GM19240 (cell line): ENCODE results near the gene FBXL13.
"Not testable (repeated sequence)": the region's sequence is repeated elsewhere in the genome, so short reads cannot be mapped to it uniquely, and the experiment has no call there.

Experiments
- DNase-seq: peaks from one replicate; pipeline ENCODE4 v3.0.0; 2011; ENCODE audit warnings: low spot score; ENCODE audit not compliant: insufficient read length

The FBXL13 gene

DNA sequence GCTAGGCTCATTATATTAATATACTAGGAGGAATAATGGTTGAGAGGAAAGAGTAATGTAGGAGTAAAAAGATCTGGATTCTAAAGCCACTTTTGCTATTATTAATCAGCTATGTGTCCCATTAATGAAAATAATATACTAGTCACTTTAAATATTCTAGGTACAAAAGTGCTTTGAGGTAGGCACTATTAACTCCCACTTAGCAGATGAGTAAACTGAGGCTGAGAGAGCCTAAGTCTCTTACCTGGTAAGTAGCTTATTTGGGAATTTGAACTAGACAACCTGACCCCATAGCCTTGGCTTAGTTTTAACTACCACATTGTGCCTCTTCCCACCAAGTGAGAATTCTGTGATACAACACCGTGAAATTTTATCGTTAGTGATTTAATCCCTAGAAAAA is 6.3 kb upstream of the FBXL13 start:
- DNase-seq = no peak

DNA sequence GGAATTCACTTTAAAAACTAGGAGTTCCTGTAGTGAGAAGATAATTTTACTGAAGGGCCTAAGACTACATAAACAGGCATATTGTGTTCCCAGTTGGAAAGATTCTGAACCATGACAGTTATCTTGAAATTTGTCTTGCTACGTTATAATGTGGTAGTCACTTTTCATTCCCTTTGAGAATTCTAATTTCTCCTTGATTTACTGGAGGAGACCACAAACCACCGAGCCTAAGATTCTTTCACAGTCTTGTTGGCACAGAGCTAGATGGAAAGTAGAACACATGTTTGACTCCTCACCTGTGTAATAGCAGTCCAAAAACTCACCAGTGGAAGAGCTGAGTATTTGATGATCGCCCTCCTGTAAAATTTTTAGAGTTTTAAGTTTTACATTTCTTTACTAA is 5.2 kb upstream of the FBXL13 start:
- no peak for DNase-seq

DNA sequence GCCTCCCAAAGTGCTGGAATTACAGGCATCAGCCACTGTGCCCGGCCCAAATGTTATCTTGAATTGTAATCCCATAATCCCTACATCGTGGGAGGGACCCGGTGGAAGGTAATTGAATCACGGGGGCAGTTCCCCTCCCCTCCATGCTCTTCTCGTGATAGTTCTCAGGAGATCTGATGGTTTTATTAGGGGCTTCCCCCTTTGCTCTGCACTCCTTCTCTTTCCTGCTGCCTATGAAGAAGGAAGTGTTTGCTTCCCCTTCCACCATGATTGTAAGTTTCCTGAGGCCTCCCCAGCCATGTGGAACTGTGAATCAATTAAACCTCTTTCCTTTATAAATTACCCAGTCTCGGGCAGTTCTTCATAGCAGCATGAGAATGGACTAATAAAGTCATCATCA is 3.6 kb upstream of the FBXL13 start:
- not testable (repeated sequence) for DNase-seq

DNA sequence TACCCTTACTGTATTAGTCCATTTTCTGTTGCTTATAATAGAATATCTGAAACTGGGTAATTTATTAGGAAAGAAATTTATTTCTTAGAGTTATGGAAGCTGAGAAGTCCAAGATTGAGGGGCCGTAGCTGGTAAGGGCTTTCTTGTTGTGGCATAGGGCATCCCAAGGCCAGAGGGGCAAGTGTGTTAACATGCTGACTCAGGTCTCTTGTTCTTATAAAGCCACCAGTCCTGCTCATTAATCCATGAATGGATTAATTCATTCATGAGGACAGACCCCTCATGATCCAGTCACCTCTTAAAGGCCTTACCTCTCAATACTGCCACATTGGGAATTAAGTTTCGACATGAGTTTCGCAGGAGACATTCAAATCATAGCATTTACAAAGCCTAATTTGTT is 2.7 kb upstream of the FBXL13 start:
- no peak for DNase-seq

DNA sequence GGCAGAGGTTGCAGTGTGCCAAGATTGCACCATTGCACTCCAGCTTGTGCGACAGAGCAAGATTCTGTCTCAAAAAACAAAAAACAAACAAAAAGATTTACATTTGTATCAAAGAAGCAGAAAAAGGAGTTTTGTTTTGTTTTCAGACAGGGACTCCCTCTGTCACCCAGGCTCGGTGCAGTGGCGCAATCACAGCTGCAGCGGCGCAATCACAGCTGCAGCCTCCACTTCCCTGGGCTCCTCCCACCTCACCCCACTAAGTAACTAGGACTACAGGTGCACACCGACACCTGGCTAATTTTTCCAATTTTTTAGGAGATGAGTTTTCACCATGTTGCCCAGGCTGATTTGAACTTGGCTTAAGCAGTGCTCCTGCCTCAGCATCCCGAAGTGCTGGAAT is 2.2 kb upstream of the FBXL13 start:
- DNase-seq = no peak

DNA sequence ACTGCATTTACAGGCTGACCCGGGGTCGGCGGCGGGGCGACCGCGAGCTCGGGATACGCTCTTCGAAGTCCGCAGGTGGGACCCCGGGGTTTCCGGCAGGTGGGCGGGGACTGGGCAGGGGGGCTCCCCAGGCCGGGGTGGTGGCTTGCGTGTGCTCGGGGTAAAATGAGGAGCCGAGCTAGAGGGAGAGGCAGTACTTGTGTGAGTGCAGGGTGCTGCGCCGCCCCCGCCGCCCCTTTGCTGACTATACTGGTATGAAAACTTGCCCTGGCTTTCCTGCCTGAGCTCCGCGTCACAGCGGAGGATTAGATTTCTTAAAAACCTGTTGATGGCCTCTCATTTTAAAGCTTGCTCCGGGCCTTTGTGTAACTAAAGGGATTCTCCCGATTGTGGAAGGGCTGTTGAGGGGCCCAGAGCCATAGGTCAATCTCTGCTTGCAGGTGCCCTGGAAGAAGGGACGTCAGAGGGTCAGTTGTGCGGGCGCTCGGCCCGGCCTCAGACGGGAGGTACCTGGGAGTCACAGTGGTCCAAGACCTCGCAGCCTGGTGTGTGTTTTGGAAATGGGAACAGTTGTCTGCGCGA is 832 bp upstream of the FBXL13 start:
- DNase-seq = peak; percentile 20

DNA sequence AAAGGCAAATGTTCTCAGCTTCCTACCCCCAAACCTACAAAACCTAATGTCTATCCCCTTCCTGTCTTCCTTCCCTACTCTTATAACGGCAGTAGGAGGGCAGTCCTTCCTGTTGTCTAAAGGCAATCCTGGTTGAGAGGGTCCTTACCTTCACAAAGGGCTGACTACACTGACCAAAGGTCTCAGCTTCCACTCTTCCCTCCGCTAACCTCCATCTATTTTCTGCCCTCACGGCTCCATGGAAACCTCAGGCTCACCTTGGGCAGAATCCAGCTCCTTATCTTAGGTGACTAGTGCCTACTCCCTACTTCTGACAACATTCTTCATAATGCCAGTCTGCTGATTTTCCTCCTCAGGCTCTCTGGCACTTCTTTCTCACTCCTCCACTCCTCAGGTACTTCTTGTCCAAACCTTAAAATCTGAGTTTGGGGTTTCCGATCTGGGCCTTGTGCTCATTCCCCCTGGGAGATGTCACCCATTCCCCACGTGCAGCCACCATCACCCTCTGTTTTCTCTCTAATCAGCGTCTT is 542 bp downstream of the FBXL13 start:
- peak; percentile 7 for DNase-seq

DNA sequence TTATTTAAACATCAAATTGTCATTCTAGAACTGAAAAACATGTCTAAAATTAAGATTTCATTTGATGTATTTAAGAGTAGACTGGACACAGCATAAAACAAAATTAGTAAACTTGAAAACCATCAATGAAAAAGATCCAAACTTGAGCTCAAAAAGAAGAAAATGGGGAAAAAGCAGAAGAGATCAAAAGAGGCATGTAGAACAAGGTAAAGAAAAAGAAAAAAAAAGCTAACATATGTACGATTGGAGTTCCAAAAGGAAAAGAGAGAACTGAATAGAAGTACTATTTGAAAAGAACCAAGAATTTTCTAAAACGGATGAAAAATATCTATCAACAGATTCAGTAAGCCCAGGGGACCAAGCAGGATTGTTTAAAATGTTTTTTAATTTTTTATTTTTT is 3.6 kb downstream of the FBXL13 start:
- no peak for DNase-seq

DNA sequence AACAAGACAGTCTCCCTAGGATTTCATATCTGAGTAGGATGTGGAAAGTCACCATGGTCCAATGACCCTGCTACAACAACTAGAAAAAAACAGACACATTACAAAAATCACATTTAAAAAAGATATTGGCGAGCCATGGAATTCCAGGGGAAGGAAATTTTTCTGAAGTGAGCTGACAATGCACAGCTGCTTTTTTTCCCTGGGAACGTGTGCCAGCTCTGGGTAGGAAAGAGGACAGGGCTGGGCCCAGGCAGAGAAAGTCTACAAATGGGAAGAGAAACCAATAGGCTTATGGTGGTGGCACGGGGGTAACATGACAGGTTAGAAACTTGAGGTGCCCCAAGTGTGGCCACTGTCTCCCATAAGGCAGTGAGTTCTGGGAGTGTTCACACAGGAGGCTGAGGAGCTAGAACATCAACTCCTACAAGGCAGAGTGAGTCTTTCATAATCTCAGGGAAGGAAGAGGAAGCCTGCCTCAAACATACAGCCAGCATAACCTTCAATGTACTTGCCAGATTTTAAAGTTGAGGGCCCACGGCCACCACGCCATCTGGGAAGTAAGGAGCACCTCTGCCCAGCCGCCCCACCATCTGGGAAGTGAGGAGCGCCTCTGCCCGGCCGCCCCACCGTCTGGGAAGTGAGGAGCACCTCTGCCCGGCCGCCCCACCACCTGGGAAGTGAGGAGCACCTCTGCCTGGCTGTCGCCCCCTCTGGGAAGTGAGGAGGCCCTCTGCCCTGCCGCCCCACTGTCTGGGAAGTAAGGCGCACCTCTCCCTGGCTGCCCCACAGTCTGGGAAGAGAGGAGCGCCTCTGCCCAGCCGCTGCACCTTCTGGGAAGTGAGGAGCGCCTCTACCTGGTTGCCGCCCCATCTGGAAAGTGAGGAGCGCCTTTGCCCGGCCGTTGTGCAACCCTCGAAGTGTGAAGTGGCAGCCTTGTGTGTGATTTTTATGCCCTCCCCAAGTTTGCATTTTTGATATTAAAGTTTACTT is 5.9 kb downstream of the FBXL13 start:
- DNase-seq = no peak

DNA sequence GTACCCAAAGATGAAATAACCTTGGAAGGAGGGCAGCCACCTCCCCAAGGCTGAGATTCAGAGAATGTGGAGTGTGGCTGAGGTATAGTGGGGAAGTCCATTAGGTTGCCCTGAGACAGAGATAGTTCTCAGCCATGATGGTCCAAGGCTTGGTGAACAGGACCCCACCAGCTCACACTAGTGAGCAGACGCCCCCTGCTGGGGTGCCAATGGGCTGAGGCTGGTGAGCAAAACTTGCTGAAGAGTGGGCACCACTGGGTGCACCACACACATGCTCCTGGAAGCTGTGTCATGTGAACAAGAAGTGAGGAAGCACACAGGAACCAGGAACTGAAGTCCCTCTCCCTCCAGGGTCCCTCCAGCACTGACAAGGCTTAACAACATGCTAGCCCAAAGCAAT is 8.9 kb downstream of the FBXL13 start:
- DNase-seq = no peak

DNA sequence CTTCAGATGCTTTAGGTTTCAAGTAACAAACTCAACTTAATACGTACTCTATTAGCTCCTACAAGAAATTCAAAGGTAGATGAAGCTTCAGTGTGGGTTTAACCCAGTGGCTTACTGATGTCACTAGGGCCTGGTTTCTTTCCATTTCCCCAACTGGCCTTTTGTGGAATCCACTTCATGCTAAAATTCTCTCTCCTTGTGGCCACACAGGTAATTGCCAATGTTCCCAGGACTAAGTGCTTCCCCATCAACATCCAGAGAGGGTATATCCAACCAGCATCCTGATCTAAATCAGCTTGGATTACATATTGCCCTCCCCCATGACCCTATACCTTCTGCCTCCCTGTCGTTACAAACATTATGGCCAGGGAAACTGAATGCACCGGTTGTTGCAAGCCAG is 10.7 kb downstream of the FBXL13 start:
- DNase-seq = no peak

DNA sequence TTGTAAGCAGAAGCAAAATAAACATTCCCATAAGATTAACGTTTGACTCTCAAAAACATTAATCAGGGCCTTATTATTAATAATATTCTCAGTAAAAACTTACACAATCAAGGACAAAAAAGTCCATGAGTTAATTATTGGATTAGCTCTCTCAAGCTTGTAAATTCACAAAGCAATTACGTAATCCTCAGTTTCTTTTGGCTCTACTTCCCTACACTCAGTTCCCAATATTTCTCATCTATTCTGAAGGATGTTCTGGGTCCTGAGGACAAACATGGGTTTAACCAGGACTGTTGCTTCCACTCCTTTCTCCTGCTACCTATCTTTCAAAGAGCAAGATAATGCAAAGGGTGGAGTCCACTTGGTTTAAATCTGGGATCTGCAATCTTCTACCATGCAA is 15.1 kb downstream of the FBXL13 start:
- no peak for DNase-seq

DNA sequence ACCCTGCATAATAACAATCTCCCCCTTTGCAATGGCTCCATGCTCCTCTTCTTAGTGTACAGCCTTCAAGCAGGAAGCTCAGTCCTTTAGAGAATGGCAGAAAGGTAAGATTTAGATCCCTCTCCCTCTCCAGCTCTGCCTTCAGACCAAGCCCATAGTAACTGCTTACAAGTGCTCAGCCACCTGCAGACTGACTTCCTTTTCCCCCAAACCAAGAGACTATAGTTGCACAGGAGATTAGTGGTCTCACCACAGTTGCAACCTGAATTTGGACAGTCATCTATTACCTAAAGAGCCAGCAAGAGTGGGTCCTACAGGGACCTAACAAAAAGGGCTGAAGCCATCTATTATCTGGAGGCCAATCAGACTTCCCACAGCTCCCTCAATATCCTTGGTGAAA is 16.5 kb downstream of the FBXL13 start:
- no peak for DNase-seq

DNA sequence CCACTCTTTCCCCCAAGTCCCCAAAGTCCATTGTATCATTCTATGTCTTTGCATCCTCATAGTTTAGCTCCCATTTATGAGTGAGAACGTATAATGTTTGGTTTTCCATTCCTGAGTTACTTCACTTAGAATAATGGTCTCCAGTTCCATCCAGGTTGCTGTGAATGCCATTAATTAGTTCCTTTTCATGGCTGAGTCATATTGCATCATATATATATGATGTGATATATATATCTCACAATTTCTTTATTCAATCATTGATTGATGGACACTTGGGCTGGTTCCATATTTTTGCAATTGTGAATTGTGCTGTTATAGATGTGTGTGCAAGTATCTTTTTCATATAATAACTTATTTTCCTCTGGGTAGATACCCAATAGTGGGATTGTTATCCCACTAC is 18.6 kb downstream of the FBXL13 start:
- DNase-seq = not testable (repeated sequence)

DNA sequence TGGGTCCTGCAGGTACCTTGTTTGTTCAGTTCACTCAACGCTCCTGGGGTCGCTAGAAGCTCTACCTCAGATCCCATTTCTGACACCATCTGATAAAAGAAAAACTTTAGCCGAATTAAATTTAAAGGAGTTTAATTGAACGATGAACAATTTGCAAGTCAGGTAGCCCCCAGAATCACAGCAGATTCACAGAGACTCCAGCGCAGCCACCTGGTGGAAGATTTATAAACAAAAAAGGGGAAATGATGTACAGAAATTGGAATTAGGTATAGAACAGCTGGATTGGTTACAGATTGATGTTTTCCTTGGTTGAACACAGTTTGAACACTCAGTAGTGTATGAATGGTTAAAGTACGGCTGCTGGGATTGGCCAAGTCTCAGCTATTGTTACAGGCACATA is 23.1 kb downstream of the FBXL13 start:
- no peak for DNase-seq

DNA sequence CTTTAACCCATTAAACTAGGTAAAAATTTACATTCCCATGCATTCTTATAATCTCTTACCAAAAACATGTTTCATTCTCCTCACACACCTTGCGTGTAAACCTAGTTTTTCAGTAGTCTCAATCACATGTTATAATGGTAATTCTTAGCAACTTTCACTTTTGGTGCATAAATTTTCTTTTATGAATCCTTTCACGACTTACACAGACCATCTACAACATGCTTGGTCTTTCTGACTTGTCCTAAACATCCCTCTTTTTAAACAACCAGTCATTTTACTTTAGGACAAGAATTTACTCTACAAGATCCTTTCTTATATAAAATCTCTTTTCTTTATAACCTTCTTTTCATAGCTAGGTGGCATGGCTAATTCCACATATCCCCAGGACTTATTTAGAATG is 25.8 kb downstream of the FBXL13 start:
- no peak for DNase-seq

DNA sequence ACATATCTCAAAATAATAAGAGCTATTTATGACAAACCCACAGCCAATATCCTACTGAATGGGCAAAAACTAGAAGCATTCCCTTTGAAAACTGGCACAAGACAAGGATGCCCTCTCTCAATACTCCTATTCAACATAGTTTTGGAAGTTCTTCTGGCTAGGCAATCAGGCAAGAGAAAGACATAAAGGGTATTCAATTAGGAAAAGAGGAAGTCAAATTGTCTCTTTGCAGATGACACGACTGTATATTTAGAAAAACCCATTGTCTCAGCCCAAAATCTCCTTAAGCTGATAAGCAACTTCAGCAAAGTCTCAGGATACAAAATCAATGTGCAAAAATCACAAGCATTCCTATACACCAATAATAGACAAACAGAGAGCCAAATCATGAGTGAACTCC is 32.8 kb downstream of the FBXL13 start:
- DNase-seq = not testable (repeated sequence)

DNA sequence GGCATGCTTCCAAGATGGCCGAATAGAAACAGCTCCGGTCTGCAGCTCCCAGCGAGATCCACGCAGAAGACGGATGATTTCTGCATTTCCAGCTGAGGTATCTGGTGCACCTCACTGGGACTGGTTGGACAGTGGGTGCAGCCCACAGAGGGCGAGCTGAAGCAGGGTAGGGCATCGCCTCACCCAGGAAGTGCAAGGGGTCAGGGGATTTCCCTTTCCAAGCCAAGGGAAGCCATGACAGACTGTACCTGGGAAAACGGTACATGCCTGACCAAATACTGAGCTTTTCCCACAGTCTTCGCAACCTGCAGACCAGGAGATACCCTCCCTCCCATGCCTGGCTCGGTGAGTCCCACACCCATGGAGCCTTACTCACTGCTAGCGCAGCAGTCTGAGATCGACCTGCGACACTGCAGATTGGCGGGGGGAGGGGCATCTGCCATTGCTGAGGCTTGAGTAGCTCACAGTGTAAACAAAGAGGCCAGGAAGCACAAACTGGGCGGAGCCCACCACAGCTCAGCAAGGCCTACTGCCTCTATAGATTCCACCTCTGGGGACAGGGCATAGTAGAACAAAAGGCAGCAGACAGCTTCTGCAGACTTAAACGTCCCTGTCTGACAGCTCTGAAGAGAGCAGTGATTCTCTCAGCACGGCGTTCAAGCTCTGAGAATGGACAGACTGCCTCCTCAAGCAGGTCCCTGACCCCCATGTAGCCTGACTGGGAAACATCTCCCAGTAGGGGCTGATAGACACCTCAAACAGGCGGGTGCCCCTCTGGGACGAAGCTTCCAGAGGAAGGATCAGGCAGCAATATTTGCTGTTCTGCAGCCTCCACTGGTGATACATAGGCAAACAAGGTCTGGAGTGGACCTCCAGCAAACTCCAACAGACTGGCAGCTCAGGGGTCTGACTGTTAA is 36.5 kb downstream of the FBXL13 start:
- not testable (repeated sequence) for DNase-seq

DNA sequence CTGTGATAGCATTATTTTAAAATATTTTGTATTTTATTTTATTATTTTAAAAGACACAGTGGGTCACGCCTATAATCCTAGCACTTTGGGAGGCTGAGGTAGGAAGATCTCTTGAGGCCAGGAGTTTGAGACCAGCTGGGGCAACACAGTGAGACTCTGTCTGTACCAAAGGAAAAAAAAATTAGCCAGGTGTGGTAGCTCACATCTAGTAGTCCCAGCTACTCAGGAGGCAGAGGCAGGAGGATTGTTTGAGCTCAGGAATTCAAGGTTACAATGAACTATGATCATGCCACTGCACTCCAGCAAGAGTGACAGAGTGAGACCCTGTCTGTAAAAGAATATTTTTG is 37.1 kb downstream of the FBXL13 start:
- DNase-seq = no peak

DNA sequence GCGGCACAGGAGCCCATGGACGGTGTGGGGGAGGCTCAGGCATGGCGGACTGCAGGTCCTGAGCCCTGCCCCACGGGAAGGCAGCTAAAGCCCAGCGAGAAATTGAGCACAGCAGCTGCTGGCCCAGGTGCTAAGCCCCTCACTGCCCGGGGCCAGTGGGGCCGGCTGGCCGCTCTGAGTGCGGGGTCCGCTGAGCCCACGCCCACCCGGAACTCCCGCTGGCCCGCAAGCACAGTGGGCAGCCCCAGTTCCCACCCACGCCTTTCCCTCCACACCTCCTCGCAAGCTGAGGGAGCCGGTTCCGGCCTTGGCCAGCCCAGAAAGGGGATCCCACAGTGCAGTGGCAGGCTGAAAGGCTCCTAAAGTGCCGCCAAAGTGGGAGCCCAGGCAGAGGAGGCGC is 40.3 kb downstream of the FBXL13 start:
- DNase-seq = not testable (repeated sequence)

DNA sequence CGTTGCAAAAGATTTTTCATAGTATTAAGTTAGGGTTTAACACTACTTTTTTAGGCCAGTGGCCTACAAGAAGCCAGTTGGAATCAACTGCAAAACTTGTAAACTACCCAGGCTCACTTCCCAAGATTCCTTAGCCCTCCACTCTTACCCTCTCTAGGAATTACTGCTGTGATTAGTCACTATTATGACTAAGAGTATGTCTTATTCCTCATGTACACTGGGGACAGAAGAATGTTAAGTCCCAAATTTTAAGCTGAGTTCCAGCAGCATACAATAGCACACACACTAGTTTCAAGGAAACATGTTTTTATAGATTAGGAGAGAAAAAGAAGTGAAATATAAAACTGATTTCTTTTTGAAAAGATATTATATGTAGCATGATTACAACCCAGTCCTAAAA is 42.8 kb downstream of the FBXL13 start:
- DNase-seq = no peak

DNA sequence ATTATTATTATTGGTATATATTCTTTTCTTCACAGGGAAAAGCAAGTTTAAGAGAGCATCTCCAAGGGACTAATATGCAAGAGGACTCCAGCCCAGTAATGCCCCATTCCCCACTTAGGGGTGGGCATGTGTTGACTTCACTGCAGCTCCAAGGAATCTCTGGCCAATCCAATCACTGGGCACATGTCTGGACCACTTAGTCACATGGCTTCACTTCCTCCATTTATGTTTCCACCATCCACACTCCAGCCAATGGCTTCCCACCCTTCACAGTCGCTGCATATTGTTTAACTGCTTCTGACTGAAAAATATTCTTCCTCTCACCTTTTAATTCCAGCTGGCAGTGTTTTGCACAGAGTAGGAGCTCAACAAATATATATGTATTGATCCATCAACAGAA is 43.6 kb downstream of the FBXL13 start:
- no peak for DNase-seq
